ENCODE measurements around the gene ZFYVE9.

ZFYVE9 gene

DNA sequence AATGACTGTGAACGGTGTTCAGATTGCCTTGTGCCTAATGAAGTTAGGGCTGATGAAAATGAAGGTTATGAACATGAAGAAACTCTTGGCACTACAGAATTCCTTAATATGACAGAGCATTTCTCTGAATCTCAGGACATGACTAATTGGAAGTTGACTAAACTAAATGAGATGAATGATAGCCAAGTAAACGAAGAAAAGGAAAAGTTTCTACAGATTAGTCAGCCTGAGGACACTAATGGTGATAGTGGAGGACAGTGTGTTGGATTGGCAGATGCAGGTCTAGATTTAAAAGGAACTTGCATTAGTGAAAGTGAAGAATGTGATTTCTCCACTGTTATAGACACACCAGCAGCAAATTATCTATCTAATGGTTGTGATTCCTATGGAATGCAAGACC lies 96.6 kb downstream of the ZFYVE9 start:
- no peak overlapping the region for H3K9ac ChIP-seq (ENCODE audit: low read depth, low read length, poor library complexity, severe bottlenecking)
- no peak overlapping the region for H3K4me3 ChIP-seq (ENCODE audit: low read length, poor library complexity, severe bottlenecking)
- no peaks in the 10 kb centered on the region for H3F3A ChIP-seq (ENCODE audit: low read depth)
- no peaks in the 10 kb centered on the region for H3K9me2 ChIP-seq (replicated peaks; ENCODE audit: low read depth, low read length)
- H3K36me3 ChIP-seq (ENCODE audit: insufficient read depth, low read length): no peaks in the 10 kb centered on the region
- H3K27me3 ChIP-seq (ENCODE audit: insufficient read depth, low read length, poor library complexity, severe bottlenecking): no peaks in the 10 kb centered on the region
- H3K79me2 ChIP-seq (ENCODE audit: insufficient read depth, low read length): no peaks in the 10 kb centered on the region
- H2AFZ ChIP-seq (ENCODE audit: low read length): no peak overlapping the region
- TF ChIP-seq, protein P1, sequence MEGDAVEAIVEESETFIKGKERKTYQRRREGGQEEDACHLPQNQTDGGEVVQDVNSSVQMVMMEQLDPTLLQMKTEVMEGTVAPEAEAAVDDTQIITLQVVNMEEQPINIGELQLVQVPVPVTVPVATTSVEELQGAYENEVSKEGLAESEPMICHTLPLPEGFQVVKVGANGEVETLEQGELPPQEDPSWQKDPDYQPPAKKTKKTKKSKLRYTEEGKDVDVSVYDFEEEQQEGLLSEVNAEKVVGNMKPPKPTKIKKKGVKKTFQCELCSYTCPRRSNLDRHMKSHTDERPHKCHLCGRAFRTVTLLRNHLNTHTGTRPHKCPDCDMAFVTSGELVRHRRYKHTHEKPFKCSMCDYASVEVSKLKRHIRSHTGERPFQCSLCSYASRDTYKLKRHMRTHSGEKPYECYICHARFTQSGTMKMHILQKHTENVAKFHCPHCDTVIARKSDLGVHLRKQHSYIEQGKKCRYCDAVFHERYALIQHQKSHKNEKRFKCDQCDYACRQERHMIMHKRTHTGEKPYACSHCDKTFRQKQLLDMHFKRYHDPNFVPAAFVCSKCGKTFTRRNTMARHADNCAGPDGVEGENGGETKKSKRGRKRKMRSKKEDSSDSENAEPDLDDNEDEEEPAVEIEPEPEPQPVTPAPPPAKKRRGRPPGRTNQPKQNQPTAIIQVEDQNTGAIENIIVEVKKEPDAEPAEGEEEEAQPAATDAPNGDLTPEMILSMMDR (conservative IDR thresholded peaks at IDR 0.05; ENCODE audit: low read length): no peak
- no peak for TF ChIP-seq EZH2phosphoT487 (IDR thresholded peaks at IDR 0.05; ENCODE audit: borderline replicate concordance)
- no peaks in the 10 kb centered on the region for H3K9me3 ChIP-seq (ENCODE audit: insufficient read depth, low read depth, low read length)
- no peaks in the 10 kb centered on the region for H4K20me1 ChIP-seq (ENCODE audit: insufficient read depth, low read length, poor library complexity, severe bottlenecking)
- no peak overlapping the region for H3K4me2 ChIP-seq (ENCODE audit: low read depth, low read length, poor library complexity, severe bottlenecking)
- H3K4me1 ChIP-seq (ENCODE audit: insufficient read depth, low read length, poor library complexity, severe bottlenecking): peaks cover 15% of the 10 kb centered on the region

DNA sequence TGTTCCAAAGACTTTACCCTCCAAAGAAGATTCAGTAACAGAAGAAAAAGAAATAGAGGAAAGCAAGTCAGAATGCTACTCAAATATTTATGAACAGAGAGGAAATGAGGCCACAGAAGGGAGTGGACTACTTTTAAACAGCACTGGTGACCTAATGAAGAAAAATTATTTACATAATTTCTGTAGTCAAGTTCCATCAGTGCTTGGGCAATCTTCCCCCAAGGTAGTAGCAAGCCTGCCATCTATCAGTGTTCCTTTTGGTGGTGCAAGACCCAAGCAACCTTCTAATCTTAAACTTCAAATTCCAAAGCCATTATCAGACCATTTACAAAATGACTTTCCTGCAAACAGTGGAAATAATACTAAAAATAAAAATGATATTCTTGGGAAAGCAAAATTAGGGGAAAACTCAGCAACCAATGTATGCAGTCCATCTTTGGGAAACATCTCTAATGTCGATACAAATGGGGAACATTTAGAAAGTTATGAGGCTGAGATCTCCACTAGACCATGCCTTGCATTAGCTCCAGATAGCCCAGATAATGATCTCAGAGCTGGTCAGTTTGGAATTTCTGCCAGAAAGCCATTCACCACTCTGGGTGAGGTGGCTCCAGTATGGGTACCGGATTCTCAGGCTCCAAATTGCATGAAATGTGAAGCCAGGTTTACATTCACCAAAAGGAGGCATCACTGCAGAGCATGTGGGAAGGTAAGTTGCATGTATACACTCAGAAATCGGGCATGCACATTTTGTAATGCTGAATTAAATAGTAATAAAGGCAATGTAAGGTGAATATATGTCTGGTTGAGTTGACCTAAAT lies 97.2 kb downstream of the ZFYVE9 start:
- Histone ChIP-seq H3K4me2 (ENCODE audit: low read depth, low read length, poor library complexity, severe bottlenecking) (no peak overlapping the region), H3F3A (ENCODE audit: low read depth) (no peaks in the 10 kb centered on the region), H3K4me3 (ENCODE audit: low read length, poor library complexity, severe bottlenecking) (no peak overlapping the region), H3K4me1 (ENCODE audit: insufficient read depth, low read length, poor library complexity, severe bottlenecking) (peaks cover 21% of the 10 kb centered on the region), H3K9me2 (replicated peaks; ENCODE audit: low read depth, low read length) (no peaks in the 10 kb centered on the region), H3K79me2 (ENCODE audit: insufficient read depth, low read length) (no peaks in the 10 kb centered on the region), H3K9me3 (ENCODE audit: insufficient read depth, low read depth, low read length) (no peaks in the 10 kb centered on the region), H4K20me1 (ENCODE audit: insufficient read depth, low read length, poor library complexity, severe bottlenecking) (no peaks in the 10 kb centered on the region), H2AFZ (ENCODE audit: low read length) (no peak overlapping the region), H3K36me3 (ENCODE audit: insufficient read depth, low read length) (no peaks in the 10 kb centered on the region), H3K9ac (ENCODE audit: low read depth, low read length, poor library complexity, severe bottlenecking) (no peak overlapping the region), H3K27me3 (ENCODE audit: insufficient read depth, low read length, poor library complexity, severe bottlenecking) (no peaks in the 10 kb centered on the region)
- no peak for TF ChIP-seq EZH2phosphoT487 (IDR thresholded peaks at IDR 0.05; ENCODE audit: borderline replicate concordance)
- TF ChIP-seq, protein P1 (conservative IDR thresholded peaks at IDR 0.05; ENCODE audit: low read length): no peak

DNA sequence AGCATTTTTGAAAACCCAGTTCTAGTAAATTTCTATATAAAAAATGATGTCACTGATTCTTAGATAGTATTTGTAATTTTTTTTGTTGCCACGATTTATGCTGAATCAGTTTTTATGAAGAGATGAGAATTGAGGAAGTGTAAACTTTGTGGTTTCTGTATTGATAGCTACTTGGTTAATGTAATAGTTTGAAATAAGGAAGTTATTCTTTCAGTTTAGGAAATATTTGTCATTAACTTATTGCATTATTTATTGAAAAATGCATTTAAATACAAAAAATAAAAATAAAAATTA lies 97.8 kb downstream of the ZFYVE9 start:
- no peaks in the 10 kb centered on the region for H3K79me2 ChIP-seq (ENCODE audit: insufficient read depth, low read length)
- TF ChIP-seq, protein P1 (conservative IDR thresholded peaks at IDR 0.05; ENCODE audit: low read length): no peak
- no peak for TF ChIP-seq EZH2phosphoT487 (IDR thresholded peaks at IDR 0.05; ENCODE audit: borderline replicate concordance)
- H3K27me3 ChIP-seq (ENCODE audit: insufficient read depth, low read length, poor library complexity, severe bottlenecking): no peaks in the 10 kb centered on the region
- no peaks in the 10 kb centered on the region for H3F3A ChIP-seq (ENCODE audit: low read depth)
- no peaks in the 10 kb centered on the region for H3K9me3 ChIP-seq (ENCODE audit: insufficient read depth, low read depth, low read length)
- no peak overlapping the region for H2AFZ ChIP-seq (ENCODE audit: low read length)
- no peak overlapping the region for H3K9ac ChIP-seq (ENCODE audit: low read depth, low read length, poor library complexity, severe bottlenecking)
- no peaks in the 10 kb centered on the region for H4K20me1 ChIP-seq (ENCODE audit: insufficient read depth, low read length, poor library complexity, severe bottlenecking)
- H3K4me1 ChIP-seq (ENCODE audit: insufficient read depth, low read length, poor library complexity, severe bottlenecking): peaks cover 24% of the 10 kb centered on the region
- no peak overlapping the region for H3K4me3 ChIP-seq (ENCODE audit: low read length, poor library complexity, severe bottlenecking)
- H3K4me2 ChIP-seq (ENCODE audit: low read depth, low read length, poor library complexity, severe bottlenecking): no peak overlapping the region
- no peaks in the 10 kb centered on the region for H3K9me2 ChIP-seq (replicated peaks; ENCODE audit: low read depth, low read length)
- H3K36me3 ChIP-seq (ENCODE audit: insufficient read depth, low read length): no peaks in the 10 kb centered on the region

Data from Loucy (cell line).